Fibroblast of lung (primary cell): ENCODE measurements around the gene AURKB. TPM values are rescaled to one million over a fixed set of nuclear protein-coding genes. Genes with fewer than 3 reads are reported as not detected.

Experiments used
- DNase-seq, 2 donors: peaks; one replicate each; pipeline versions ENCODE4 v3.0.0 to v3.0.0-alpha.2; 2010; ENCODE audit warnings: low read depth in 2 of 2
- H2AFZ ChIP-seq: 2 replicates; pipeline ENCODE4 v1.5.1; 2012; ENCODE audit warnings: low read length, control low read depth, inconsistent platforms
- H3K27ac ChIP-seq: 2 replicates; pipeline ENCODE4 v1.5.1; 2011; ENCODE audit warnings: low read length, control low read depth; ENCODE audit not compliant: insufficient read depth
- H3K27me3 ChIP-seq: 2 replicates; pipeline ENCODE4 v1.5.1; 2011; ENCODE audit warnings: mild to moderate bottlenecking, low read length; ENCODE audit not compliant: control insufficient read depth, insufficient read depth
- H3K36me3 ChIP-seq: 2 replicates; pipeline ENCODE4 v1.5.1; 2011; ENCODE audit warnings: low read length; ENCODE audit not compliant: control insufficient read depth, insufficient read depth
- H3K4me1 ChIP-seq: 2 replicates; pipeline ENCODE4 v1.5.1; 2011; ENCODE audit warnings: low read length; ENCODE audit not compliant: control insufficient read depth, insufficient read depth; ENCODE audit errors: extremely low read depth
- H3K4me2 ChIP-seq: 2 replicates; pipeline ENCODE4 v1.5.1; 2011; ENCODE audit warnings: low read length, control low read depth; ENCODE audit not compliant: insufficient read depth; ENCODE audit errors: extremely low read depth
- H3K4me3 ChIP-seq, 4 experiments: fragments of 200-600 bp in 1 of 4; sonication (generic) in 1 of 4; replicated peaks in 1 of 4; 2 replicates each; pipeline ENCODE4 v1.5.1; 2011 to 2016; ENCODE audit warnings: low read length in 4 of 4, low read depth in 3 of 4, mild to moderate bottlenecking in 3 of 4, control low read depth in 2 of 4, inconsistent platforms in 1 of 4, mixed read lengths in 1 of 4; ENCODE audit not compliant: insufficient read depth in 1 of 4; ENCODE audit errors: control extremely low read depth in 1 of 4
- H3K79me2 ChIP-seq: 2 replicates; pipeline ENCODE4 v1.5.1; 2012; ENCODE audit warnings: mild to moderate bottlenecking, low read length, inconsistent platforms; ENCODE audit not compliant: control insufficient read depth, insufficient read depth
- H3K9ac ChIP-seq: 2 replicates; pipeline ENCODE4 v1.5.1; 2011; ENCODE audit warnings: mild to moderate bottlenecking, low read length, control low read depth; ENCODE audit not compliant: insufficient read depth
- H3K9me3 ChIP-seq: 2 replicates; pipeline ENCODE4 v1.5.1; 2012; ENCODE audit warnings: low read depth, low read length; ENCODE audit not compliant: control insufficient read depth, insufficient read depth
- H4K20me1 ChIP-seq: 2 replicates; pipeline ENCODE4 v1.5.1; 2011; ENCODE audit warnings: low read length; ENCODE audit not compliant: control insufficient read depth, insufficient read depth; ENCODE audit errors: extremely low read depth
- EZH2 ChIP-seq: IDR thresholded peaks from 2 replicates; pipeline ENCODE4 v1.5.1; 2012; ENCODE audit warnings: low read length, control low read depth, mild to moderate bottlenecking; ENCODE audit errors: missing control alignments
- polyA plus RNA-seq, 2 donors: library from polyadenylated mRNA; depleted of rRNA in 1 of 2; stranded (reverse) in 1 of 2; unstranded in 1 of 2; fragments of >200 nt; gene quantifications; 2 replicates each; pipeline ENCODE4 v1.2.1, GENCODE V29; 2011 to 2012; ENCODE audit warnings: missing spikeins in 1 of 2
- total RNA-seq: library from RNA; depleted of rRNA; stranded (reverse); fragments of >200 nt; gene quantifications from 2 replicates; pipeline ENCODE4 v1.2.1, GENCODE V29; 2014
- TF ChIP-seq, protein P1 (sequence below), 2 donors: IDR thresholded peaks in 1 of 2; conservative IDR thresholded peaks in 1 of 2; 1 replicate in 1 of 2; 2 replicates in 1 of 2; pipeline ENCODE4 v1.5.1; 2011 to 2012; ENCODE audit warnings: low read length in 2 of 2, control low read depth in 1 of 2, inconsistent platforms in 1 of 2, low read depth in 1 of 2, mild to moderate bottlenecking in 1 of 2

Gene AURKB
- total and polyA plus RNA-seq, 2 donors (not counting 1 experiment from before 2014, with no cell fraction given), result 7.5 to 8.4 TPM

DNA sequence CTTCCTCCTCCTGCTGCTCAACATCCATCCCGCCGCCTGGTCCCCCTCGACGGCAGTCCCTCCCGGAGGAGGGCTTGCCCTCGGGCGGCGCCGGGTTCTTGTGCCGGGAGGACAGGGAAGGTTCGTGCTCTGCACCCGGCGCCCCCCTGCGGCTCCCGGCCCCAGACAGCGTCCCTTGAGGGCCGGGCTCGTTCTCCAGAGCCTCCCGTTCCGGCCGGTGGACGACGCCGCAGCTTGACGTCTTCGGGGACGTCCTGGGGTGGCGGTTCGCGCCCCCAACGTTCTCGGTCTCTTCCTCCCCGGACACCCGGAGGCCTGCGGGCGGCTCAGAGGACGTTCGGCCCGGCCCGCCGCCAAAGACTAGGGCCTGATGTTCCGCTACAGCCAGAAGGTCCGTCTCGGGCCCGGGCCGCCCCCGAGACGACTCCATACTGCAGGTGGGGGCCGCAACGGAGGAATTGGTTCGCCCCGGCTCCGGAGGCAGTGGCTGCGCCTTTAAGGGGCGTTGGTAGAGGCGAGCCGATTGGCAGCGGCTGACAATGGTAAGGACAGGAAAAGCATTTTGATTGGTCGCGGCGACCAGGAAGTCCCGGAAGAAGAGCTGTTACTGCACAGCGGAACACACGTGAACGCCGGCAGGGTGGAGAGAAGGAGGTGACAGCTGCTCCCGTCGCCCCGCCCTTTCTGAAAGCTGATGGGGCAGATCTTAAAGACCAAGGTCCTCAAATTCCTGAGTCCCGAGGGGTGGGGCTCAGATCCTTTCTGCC, 20.5 kb downstream of the AURKB start, which contains the start of gene BORCS6:
Gene BORCS6, minus strand, starts transcription at position 470 of the 767 bp plus-strand sequence. Its CDS starts 40 bp downstream, at position 430.
- H3K27me3 ChIP-seq, result no peaks in the 10 kb centered on the region
- TF ChIP-seq, protein P1, sequence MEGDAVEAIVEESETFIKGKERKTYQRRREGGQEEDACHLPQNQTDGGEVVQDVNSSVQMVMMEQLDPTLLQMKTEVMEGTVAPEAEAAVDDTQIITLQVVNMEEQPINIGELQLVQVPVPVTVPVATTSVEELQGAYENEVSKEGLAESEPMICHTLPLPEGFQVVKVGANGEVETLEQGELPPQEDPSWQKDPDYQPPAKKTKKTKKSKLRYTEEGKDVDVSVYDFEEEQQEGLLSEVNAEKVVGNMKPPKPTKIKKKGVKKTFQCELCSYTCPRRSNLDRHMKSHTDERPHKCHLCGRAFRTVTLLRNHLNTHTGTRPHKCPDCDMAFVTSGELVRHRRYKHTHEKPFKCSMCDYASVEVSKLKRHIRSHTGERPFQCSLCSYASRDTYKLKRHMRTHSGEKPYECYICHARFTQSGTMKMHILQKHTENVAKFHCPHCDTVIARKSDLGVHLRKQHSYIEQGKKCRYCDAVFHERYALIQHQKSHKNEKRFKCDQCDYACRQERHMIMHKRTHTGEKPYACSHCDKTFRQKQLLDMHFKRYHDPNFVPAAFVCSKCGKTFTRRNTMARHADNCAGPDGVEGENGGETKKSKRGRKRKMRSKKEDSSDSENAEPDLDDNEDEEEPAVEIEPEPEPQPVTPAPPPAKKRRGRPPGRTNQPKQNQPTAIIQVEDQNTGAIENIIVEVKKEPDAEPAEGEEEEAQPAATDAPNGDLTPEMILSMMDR (conservative IDR thresholded peaks at IDR 0.05 in 1 of 2, IDR thresholded peaks at IDR 0.05 in 1 of 2; ENCODE audit: low read depth in 1 of 2, low read length in 2 of 2), result peak; percentile 3 to 6
- no peak for TF ChIP-seq EZH2
- peak; percentile 98 to 99 for DNase-seq

DNA sequence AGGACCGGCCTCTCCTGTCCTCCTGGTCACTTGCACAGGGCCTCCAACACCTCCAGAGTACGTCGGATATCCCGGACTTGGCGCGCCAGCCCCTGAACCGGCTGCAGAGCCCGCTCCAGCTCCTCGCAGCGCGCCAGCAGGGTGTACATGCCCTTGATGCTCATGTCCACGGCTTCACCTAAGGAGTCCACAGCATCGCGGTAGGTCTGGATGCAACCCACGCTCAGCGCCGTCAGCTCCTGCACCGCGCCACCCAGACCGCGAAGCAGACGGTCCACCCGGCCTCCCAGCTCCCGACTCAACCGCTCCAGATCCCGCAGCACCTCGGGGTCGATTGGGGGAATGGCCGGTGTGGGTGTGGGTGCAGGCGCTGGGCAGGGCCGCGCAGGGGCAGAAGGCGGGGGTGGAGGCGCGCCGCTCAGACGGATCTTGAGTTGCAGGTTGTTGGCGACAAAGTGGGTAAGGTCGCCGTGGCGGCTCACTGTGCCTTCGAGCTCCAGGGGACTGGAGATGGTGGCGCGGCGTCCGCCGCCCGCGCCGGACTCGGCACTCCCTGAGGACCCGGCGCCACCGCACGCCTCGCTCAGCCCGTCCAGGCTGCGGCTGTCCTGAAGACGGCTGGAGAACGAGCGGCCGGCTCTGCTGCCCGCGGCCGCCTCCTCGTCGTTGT, 21.2 kb downstream of the AURKB start:
- peak overlapping the region; percentile 57 for H3K9ac ChIP-seq
- peak overlapping the region; percentile 98 for H3K4me2 ChIP-seq
- no peaks in the 10 kb centered on the region for H3K36me3 ChIP-seq
- peak overlapping the region; percentile 61 for H3K27ac ChIP-seq
- H3K9me3 ChIP-seq, result no peaks in the 10 kb centered on the region
- DNase-seq, result peak; percentile 10 to 24
- TF ChIP-seq, protein P1 (conservative IDR thresholded peaks at IDR 0.05 in 1 of 2, IDR thresholded peaks at IDR 0.05 in 1 of 2; ENCODE audit: low read depth in 1 of 2, low read length in 2 of 2), result no peak
- no peak for TF ChIP-seq EZH2
- peak overlapping the region; percentile 66 to 84 (median 73) for H3K4me3 ChIP-seq
- peaks cover 13% of the 10 kb centered on the region for H3K4me1 ChIP-seq
- peaks cover 2% of the 10 kb centered on the region for H4K20me1 ChIP-seq
- peaks cover 15% of the 10 kb centered on the region for H3K79me2 ChIP-seq
- no peaks in the 10 kb centered on the region for H3K27me3 ChIP-seq
- H2AFZ ChIP-seq, result peak overlapping the region; percentile 57

More for the DNA sequence above, 20.5 kb downstream of the AURKB start, which contains the start of gene BORCS6:
- peaks cover 2% of the 10 kb centered on the region for H4K20me1 ChIP-seq
- peak within 1 kb of the TSS; percentile 57 for H3K9ac ChIP-seq
- H3K4me3 ChIP-seq, result peak within 1 kb of the TSS; percentile 66 to 84 (median 73)
- H2AFZ ChIP-seq, result peak within 1 kb of the TSS; percentile 69
- peaks cover 15% of the 10 kb centered on the region for H3K79me2 ChIP-seq
- H3K27ac ChIP-seq, result peak within 1 kb of the TSS; percentile 61
- peak within 1 kb of the TSS; percentile 98 for H3K4me2 ChIP-seq
- no peaks in the 10 kb centered on the region for H3K36me3 ChIP-seq
- no peaks in the 10 kb centered on the region for H3K9me3 ChIP-seq
- peaks cover 13% of the 10 kb centered on the region for H3K4me1 ChIP-seq

DNA sequence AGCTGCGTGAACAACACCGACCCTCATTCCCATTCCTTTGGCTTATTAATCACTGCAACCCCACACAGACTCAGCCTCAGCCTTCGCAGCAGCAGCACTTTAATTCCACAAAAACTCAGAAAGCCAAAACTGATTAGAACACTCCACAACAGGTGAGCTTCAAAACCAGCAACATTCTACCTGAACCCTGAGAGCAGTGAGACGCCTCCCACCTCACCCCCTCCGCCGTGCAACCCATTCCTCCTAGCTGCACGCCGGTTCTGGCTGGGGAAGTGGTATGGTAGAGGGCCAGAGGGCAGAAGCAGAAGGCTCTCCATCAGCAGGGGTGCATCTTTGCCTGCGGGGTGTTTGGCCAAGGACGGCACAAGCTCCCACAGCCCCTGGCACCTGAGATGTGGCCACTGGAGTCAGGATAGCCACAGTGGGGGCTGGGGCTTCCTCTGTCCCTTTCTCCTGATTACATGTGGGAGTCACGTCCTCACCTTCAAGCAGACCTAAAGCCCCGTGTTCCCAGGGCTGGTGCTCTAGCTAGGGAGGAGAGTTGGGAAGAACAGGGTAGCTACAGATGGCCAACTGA, 22.0 kb downstream of the AURKB start:
- H3K9ac ChIP-seq, result peak overlapping the region; percentile 37
- H3K4me2 ChIP-seq, result peak overlapping the region; percentile 98
- peak overlapping the region; percentile 61 for H3K27ac ChIP-seq

More for the DNA sequence above, 22.0 kb downstream of the AURKB start:
- DNase-seq, result no peak
- H4K20me1 ChIP-seq, result peaks cover 2% of the 10 kb centered on the region
- peaks cover 15% of the 10 kb centered on the region for H3K79me2 ChIP-seq
- no peak overlapping the region for H2AFZ ChIP-seq
- peak overlapping the region; percentile 66 to 84 (median 73) for H3K4me3 ChIP-seq
- peaks cover 13% of the 10 kb centered on the region for H3K4me1 ChIP-seq
- TF ChIP-seq EZH2, result no peak
- TF ChIP-seq, protein P1 (conservative IDR thresholded peaks at IDR 0.05 in 1 of 2, IDR thresholded peaks at IDR 0.05 in 1 of 2; ENCODE audit: low read depth in 1 of 2, low read length in 2 of 2), result no peak
- no peaks in the 10 kb centered on the region for H3K9me3 ChIP-seq
- no peaks in the 10 kb centered on the region for H3K36me3 ChIP-seq
- no peaks in the 10 kb centered on the region for H3K27me3 ChIP-seq
